SU-DHL-6 (cell line): ENCODE measurements around the gene TCF7L1.
"Not testable (repeated sequence)": the region's sequence is repeated elsewhere in the genome, so short reads cannot be mapped to it uniquely, and the experiment has no call there.

ENCODE experiments used
- CTCF ChIP-seq: fragments of 200-600 bp; sonication (generic); IDR thresholded peaks from one replicate; pipeline ENCODE4 v1.5.1; 2017; ENCODE audit warnings: antibody characterized with exemption, mild to moderate bottlenecking, low read length, moderate library complexity; ENCODE audit not compliant: insufficient read depth, poor library complexity, severe bottlenecking
- EZH2phosphoT487 ChIP-seq: fragments of 200-600 bp; sonication (generic), shearing (Covaris generic); conservative IDR thresholded peaks from 2 replicates; pipeline ENCODE4 v1.6.1; 2018; ENCODE audit warnings: mild to moderate bottlenecking, antibody characterized with exemption, low read length, moderate library complexity, mixed read lengths

GRCh38 chr2:85126462-85126861 lies 6.7 kb upstream of the TCF7L1 start:
- TF ChIP-seq CTCF, EZH2phosphoT487: not testable (repeated sequence)
